Type B pancreatic cell (in vitro differentiated cells): ENCODE data around the gene KCTD21. TPM values are rescaled to one million over a fixed set of nuclear protein-coding genes. Genes with fewer than 3 reads are reported as not detected.

ENCODE experiments used
- DNase-seq: peaks from one replicate; pipeline ENCODE4 v3.0.0; 2021; ENCODE audit warnings: mixed read lengths; ENCODE audit not compliant: unreplicated experiment; ENCODE audit errors: extremely low spot score
- H3K27ac Mint-ChIP-seq: 2 replicates; pipeline ENCODE4 v1.8.0; 2021; ENCODE audit warnings: mild to moderate bottlenecking, mixed read lengths
- H3K27me3 Mint-ChIP-seq: 2 replicates; pipeline ENCODE4 v1.8.0; 2021; ENCODE audit warnings: mixed read lengths
- H3K36me3 Mint-ChIP-seq: 2 replicates; pipeline ENCODE4 v1.8.0; 2021; ENCODE audit warnings: mixed read lengths
- H3K4me1 Mint-ChIP-seq: one replicate; pipeline ENCODE4 v1.8.0; 2021; ENCODE audit warnings: mixed read lengths; ENCODE audit not compliant: unreplicated experiment
- H3K4me3 Mint-ChIP-seq: 2 replicates; pipeline ENCODE4 v1.8.0; 2021; ENCODE audit warnings: mild to moderate bottlenecking, mixed read lengths
- H3K9me3 Mint-ChIP-seq: 2 replicates; pipeline ENCODE4 v1.8.0; 2021; ENCODE audit warnings: mixed read lengths
- CTCF ChIP-seq: fragments of 200-600 bp; sonication (generic); conservative IDR thresholded peaks from 2 replicates; pipeline ENCODE4 v1.5.0; 2021; ENCODE audit warnings: antibody characterized with exemption, mild to moderate bottlenecking
- total RNA-seq: library from RNA; stranded (reverse); gene quantifications from 2 replicates; pipeline ENCODE4 v1.2.1, GENCODE V29; 2021; ENCODE audit warnings: low replicate concordance

The KCTD21 gene
- total RNA-seq, 1 donor from 2014 or later: 9.7 TPM

DNA sequence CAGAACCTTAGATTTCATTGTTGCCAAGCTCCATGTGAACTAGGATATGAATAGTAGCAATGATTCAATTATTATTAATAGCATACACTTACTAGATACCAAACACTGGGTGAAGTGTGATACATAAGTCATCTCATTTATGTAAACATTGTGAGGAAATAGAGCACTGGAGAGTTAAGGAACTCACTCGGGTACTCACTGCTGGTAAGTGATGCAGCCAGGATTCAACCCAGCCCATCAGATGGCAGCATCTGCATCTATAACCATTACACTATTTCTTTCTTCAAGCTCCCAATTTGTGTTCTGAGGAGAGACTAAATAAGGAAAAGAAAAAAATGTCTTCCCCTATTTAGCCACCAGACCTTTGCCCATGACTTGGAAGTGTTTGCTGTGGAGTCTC is 38.8 kb downstream of the KCTD21 start:
- H3K4me3 Mint-ChIP-seq: no peak overlapping the region
- H3K9me3 Mint-ChIP-seq: no peaks in the 10 kb centered on the region
- peaks cover 13% of the 10 kb centered on the region for H3K4me1 Mint-ChIP-seq
- no peak overlapping the region for H3K27ac Mint-ChIP-seq
- TF ChIP-seq CTCF: no peak
- DNase-seq: no peak
- peaks cover 3% of the 10 kb centered on the region for H3K36me3 Mint-ChIP-seq
- H3K27me3 Mint-ChIP-seq: no peaks in the 10 kb centered on the region

GRCh38 chr11:78147807-78148206 is 40.6 kb downstream of the KCTD21 start:
- no peak for DNase-seq
- Mint-ChIP-seq H3K4me1 (peaks cover 17% of the 10 kb centered on the region), H3K27ac (peak overlapping the region; percentile 78)

GRCh38 chr11:78145511-78146025 is 42.9 kb downstream of the KCTD21 start:
- H3K9me3 Mint-ChIP-seq: no peaks in the 10 kb centered on the region
- H3K27ac Mint-ChIP-seq: peak overlapping the region; percentile 15
- no peak for TF ChIP-seq CTCF
- H3K4me1 Mint-ChIP-seq: peaks cover 15% of the 10 kb centered on the region
- H3K27me3 Mint-ChIP-seq: no peaks in the 10 kb centered on the region
- peaks cover 9% of the 10 kb centered on the region for H3K36me3 Mint-ChIP-seq
- DNase-seq: no peak
- H3K4me3 Mint-ChIP-seq: no peak overlapping the region

More at GRCh38 chr11:78147807-78148206, 40.6 kb downstream of the KCTD21 start:
- Mint-ChIP-seq H3K9me3 (no peaks in the 10 kb centered on the region), H3K36me3 (peaks cover 4% of the 10 kb centered on the region), H3K4me3 (no peak overlapping the region), H3K27me3 (no peaks in the 10 kb centered on the region)
- TF ChIP-seq CTCF: no peak

GRCh38 chr11:78140392-78141077 is 47.9 kb downstream of the KCTD21 start:
- no peak for TF ChIP-seq CTCF
- H3K4me3 Mint-ChIP-seq: peak overlapping the region; percentile 98
- H3K4me1 Mint-ChIP-seq: peaks cover 22% of the 10 kb centered on the region
- H3K9me3 Mint-ChIP-seq: no peaks in the 10 kb centered on the region
- H3K36me3 Mint-ChIP-seq: peaks cover 28% of the 10 kb centered on the region
- H3K27me3 Mint-ChIP-seq: no peaks in the 10 kb centered on the region
- H3K27ac Mint-ChIP-seq: peak overlapping the region; percentile 32
- DNase-seq: no peak

DNA sequence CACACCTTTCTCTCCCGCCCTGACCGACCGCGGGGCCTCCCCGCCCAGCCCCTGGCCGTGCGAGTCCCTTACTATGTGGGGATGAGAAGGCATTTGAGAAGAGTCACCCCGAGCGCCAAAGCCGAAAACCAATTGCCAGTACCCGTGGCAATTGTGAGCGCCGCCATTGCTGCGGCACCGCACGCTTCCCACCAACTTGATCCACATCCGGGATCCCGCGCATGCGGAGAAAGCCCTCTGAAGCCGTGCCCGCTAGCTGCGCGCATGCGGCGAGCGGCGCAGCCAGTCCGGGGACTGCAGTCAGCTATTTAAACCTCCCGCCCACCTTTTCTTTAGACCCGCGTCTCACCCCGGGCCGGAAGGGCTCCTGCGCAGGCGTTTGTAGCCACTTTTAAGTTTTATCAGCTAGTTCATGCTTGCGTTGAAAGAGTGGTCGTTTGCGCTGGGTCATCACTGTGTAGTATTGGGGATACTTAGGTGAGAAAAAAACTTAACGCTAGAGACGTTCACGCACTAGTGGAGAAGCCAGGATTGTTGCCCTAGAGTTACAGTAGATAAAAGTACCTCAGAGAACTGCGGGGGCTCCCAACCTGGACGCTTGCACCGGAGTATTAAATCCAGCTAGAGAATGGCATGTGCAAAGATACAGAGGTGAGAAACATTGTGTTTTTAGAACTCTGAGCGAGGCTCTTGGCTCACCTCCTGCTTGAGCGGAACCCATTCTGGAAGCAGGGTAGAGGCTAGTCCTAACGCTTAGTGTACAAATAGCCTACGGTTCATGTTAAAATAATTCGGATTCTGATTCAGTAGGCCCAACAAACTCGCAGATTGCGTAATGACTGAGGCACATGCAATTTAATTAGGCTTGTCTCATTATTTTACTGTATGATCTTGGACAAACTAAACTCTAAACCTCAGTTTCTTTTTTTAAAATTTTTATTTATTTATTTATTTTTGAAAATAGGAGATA is 48.7 kb downstream of the KCTD21 start, which contains the start of gene ALG8:
Gene ALG8, minus strand, starts transcription at position 205 of the 970 bp plus-strand sequence. Its CDS starts 38 bp downstream, at position 167.
- Mint-ChIP-seq H3K9me3 (no peaks in the 10 kb centered on the region), H3K27ac (peak within 1 kb of the TSS; percentile 92), H3K27me3 (no peaks in the 10 kb centered on the region), H3K36me3 (peaks cover 30% of the 10 kb centered on the region), H3K4me3 (peak within 1 kb of the TSS; percentile 98), H3K4me1 (peaks cover 22% of the 10 kb centered on the region)
- DNase-seq: peak; percentile 96
- no peak for TF ChIP-seq CTCF
